IMR-90 (cell line): ENCODE results near the gene TENT4B.

Source experiments
- CEBPB ChIP-seq: IDR thresholded peaks from 2 replicates; pipeline ENCODE4 v1.6.1; 2012; ENCODE audit warnings: low read depth, low read length, improper control_type of control experiment
- CTCF ChIP-seq: conservative IDR thresholded peaks from 2 replicates; pipeline ENCODE4 v1.5.1; 2012; ENCODE audit warnings: mild to moderate bottlenecking, low read depth, low read length, improper control_type of control experiment
- FOS ChIP-seq: fragments of 150-350 bp; IDR thresholded peaks from 2 replicates; pipeline ENCODE4 v1.6.1; 2016; ENCODE audit warnings: low read depth, low read length
- POLR2A ChIP-seq: IDR thresholded peaks from 2 replicates; pipeline ENCODE4 v1.6.1; 2012; ENCODE audit warnings: mild to moderate bottlenecking, low read depth, low read length
- RAD21 ChIP-seq: IDR thresholded peaks from 2 replicates; pipeline ENCODE4 v1.6.1; 2012; ENCODE audit warnings: low read length, improper control_type of control experiment
- RFX5 ChIP-seq: IDR thresholded peaks from 2 replicates; pipeline ENCODE4 v1.8.0; 2012; ENCODE audit warnings: low read depth, mild to moderate bottlenecking, low read length, moderate library complexity
- SMC3 ChIP-seq: fragments of 150-350 bp; IDR thresholded peaks from 2 replicates; pipeline ENCODE4 v1.6.1; 2016; ENCODE audit warnings: low read depth, mild to moderate bottlenecking, antibody characterized with exemption, low read length, moderate library complexity
- USF2 ChIP-seq: fragments of 150-350 bp; IDR thresholded peaks from 2 replicates; pipeline ENCODE4 v1.6.1; 2017; ENCODE audit warnings: mild to moderate bottlenecking, antibody characterized with exemption, low read length, low read depth

- TF ChIP-seq CEBPB (no peak), POLR2A (no peak), CTCF (no peak), RAD21 (no peak), SMC3 (no peak), RFX5 (no peak), FOS (no peak), USF2 (no peak)
Observed at GRCh38 chr16:50238314-50238713, 85.2 kb downstream of the TENT4B start.
